CD4-positive, alpha-beta T cell (primary cell): ENCODE results near the gene FAAP20. TPM values are rescaled to one million over a fixed set of nuclear protein-coding genes. Genes with fewer than 3 reads are reported as not detected.
A peak's percentile ranks its signal among the peaks of the same experiment; 100 is the strongest.

Experiments used
- ATAC-seq: fragments of 200-7000 bp; cut with Tn5 transposase; one replicate; pipeline ENCODE4 v1.10.0; 2022; ENCODE audit warnings: mild to moderate bottlenecking; ENCODE audit not compliant: poor library complexity
- CTCF ChIA-PET: fragments of 350-600 bp; sonication (Branson Sonifier 250); formaldehyde crosslinking; loops from one replicate; lab custom pipeline; 2021; ENCODE audit warnings: antibody characterized with exemption, inconsistent platforms; lab: Charles Lee
- POLR2A ChIA-PET: fragments of 350-600 bp; sonication (Branson Sonifier 250); formaldehyde crosslinking; loops from one replicate; lab custom pipeline; 2021; ENCODE audit warnings: antibody characterized with exemption, inconsistent platforms; lab: Charles Lee
- DNase-seq, 14 experiments: peaks; one replicate each; pipeline ENCODE4 v3.0.0-alpha.2; 2013 to 2020; ENCODE audit warnings: mixed read lengths in 2 of 14
- H3K27ac ChIP-seq, 2 donors: one replicate each; pipeline versions ENCODE4 v1.5.1 to v1.7.0; 2013; ENCODE audit warnings: low read length in 2 of 2, low read depth in 1 of 2, mild to moderate bottlenecking in 1 of 2
- H3K27me3 ChIP-seq, 2 experiments: 1 replicate in 1 of 2; 2 replicates in 1 of 2; pipeline versions ENCODE4 v1.6.1 to v1.7.0; 2013; ENCODE audit warnings: low read length in 2 of 2, control low read depth in 1 of 2, mild to moderate bottlenecking in 1 of 2, moderate library complexity in 1 of 2; ENCODE audit not compliant: insufficient read depth in 2 of 2, control insufficient read depth in 1 of 2
- H3K36me3 ChIP-seq: one replicate; pipeline ENCODE4 v1.6.1; 2013; ENCODE audit warnings: low read length, control low read depth; ENCODE audit not compliant: insufficient read depth
- H3K4me1 ChIP-seq: one replicate; pipeline ENCODE4 v1.6.1; 2013; ENCODE audit warnings: low read length, control low read depth; ENCODE audit not compliant: insufficient read depth
- H3K4me3 ChIP-seq: one replicate; pipeline ENCODE4 v1.5.1; 2013; ENCODE audit warnings: mild to moderate bottlenecking, low read length, moderate library complexity
- H3K9me3 ChIP-seq, 2 experiments: 1 replicate in 1 of 2; 2 replicates in 1 of 2; pipeline versions ENCODE4 v1.6.1 to v1.7.0; 2013; ENCODE audit warnings: low read length in 2 of 2, mild to moderate bottlenecking in 2 of 2, control low read depth in 1 of 2, moderate library complexity in 1 of 2; ENCODE audit not compliant: control insufficient read depth in 1 of 2, insufficient read depth in 1 of 2
- H3K27ac Mint-ChIP-seq: one replicate; pipeline ENCODE4 v1.8.0; 2020; ENCODE audit warnings: mixed read lengths
- H3K27me3 Mint-ChIP-seq: one replicate; pipeline ENCODE4 v1.8.0; 2021; ENCODE audit warnings: mixed read lengths
- H3K36me3 Mint-ChIP-seq: one replicate; pipeline ENCODE4 v1.8.0; 2021; ENCODE audit warnings: low read depth, mixed read lengths
- H3K4me1 Mint-ChIP-seq: one replicate; pipeline ENCODE4 v1.8.0; 2021; ENCODE audit warnings: low read depth, mixed read lengths
- H3K4me3 Mint-ChIP-seq: one replicate; pipeline ENCODE4 v1.8.0; 2020; ENCODE audit warnings: mild to moderate bottlenecking, mixed read lengths
- H3K9me3 Mint-ChIP-seq: one replicate; pipeline ENCODE4 v1.8.0; 2020; ENCODE audit warnings: mixed read lengths
- CTCF ChIP-seq: fragments of 200-600 bp; IDR thresholded peaks from one replicate; pipeline ENCODE4 v1.8.0; 2022; ENCODE audit warnings: antibody characterized with exemption, mild to moderate bottlenecking
- intact Hi-C, 2 experiments: fragments of 100-400 bp; cut with DNase I in 1 of 2; cut with micrococcal nuclease in 1 of 2; formaldehyde crosslinking; loops; one replicate each; pipeline versions ENCODE4 v1.15.1 to v1.9.0; 2023 to 2025; cut with DNase I, micrococcal nuclease
- total RNA-seq, 174 experiments: library from RNA in 2 of 174; stranded (reverse) in 2 of 174; gene quantifications; one replicate each; pipeline ENCODE4 v1.2.3 and lab custom pipeline; 2021 to 2026

Gene FAAP20
- total RNA-seq, 2 experiments from 2014 or later: 51.7 to 53.1 TPM

GRCh38 chr1:2240270-2241156, 45.9 kb upstream of the FAAP20 start:
- Histone ChIP-seq H3K9me3 (no peaks in the 10 kb centered on the region), H3K4me1 (peaks cover 92% of the 10 kb centered on the region), H3K27ac (peak overlapping the region in 1 of 2 donors; percentile 48), H3K27me3 (no peaks in the 10 kb centered on the region), H3K36me3 (peaks cover 39% of the 10 kb centered on the region), H3K4me3 (no peak overlapping the region)
- Mint-ChIP-seq H3K27me3 (no peaks in the 10 kb centered on the region), H3K27ac (peak overlapping the region; percentile 88), H3K36me3 (peaks cover 85% of the 10 kb centered on the region), H3K4me1 (peaks cover 88% of the 10 kb centered on the region), H3K4me3 (peak overlapping the region; percentile 84), H3K9me3 (no peaks in the 10 kb centered on the region)
- intact Hi-C loops: no loop called here
- ChIA-PET CTCF (interaction anchor here (0.5 to 2.6 kb wide), 2 partner anchors 60 to 405 kb away, joined by 4 to 6 read pairs; no protein-coding TSS in a partner anchor), POLR2A (interaction anchor here (0.6 to 1.7 kb wide), 9 partner anchors 9 to 75 kb away, joined by 3 to 13 read pairs (median 4); partner anchors contain the start of gene FAAP20)
- ATAC-seq (peak; percentile 24), DNase-seq (peak in 6 of 14 experiments; percentile 34 to 68 (median 50))
- TF ChIP-seq CTCF: no peak

DNA sequence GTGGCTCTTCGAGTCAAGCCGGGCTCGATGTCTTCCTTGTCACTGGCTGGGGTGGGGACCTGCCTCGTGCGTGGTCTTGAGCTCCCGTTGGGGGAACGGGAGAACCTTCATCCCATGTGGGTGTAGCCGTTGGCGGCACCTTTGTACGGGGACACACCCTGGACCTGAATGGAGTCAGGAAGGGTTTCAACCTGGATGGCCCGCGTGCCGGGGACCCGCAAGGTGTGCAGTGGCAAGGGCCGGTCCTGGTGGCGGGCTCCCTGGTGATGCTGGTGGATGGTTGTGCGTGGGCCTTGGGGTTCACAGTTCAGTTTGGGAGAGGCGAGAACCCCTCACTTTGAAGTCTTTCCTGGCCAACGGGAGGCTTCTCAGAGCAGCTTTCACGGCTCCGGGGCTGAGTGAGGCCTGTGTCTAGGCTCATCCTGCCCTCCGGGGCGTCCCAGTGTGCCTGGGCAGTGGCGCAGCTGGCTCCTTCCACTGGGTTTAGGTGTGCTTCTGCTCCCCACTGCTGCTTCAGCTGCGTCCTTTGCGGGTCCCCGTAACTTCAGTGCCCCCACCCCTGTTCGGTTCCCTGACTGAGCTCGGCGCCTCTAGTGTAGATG, 44.9 kb upstream of the FAAP20 start:
- no peak for ATAC-seq
- no peaks in the 10 kb centered on the region for H3K9me3 ChIP-seq
- peak overlapping the region in 1 of 2 donors; percentile 48 for H3K27ac ChIP-seq
- H3K4me3 ChIP-seq: no peak overlapping the region
- Mint-ChIP-seq H3K4me3 (peak overlapping the region; percentile 84), H3K36me3 (peaks cover 80% of the 10 kb centered on the region), H3K4me1 (peaks cover 83% of the 10 kb centered on the region), H3K27ac (peak overlapping the region; percentile 88), H3K9me3 (no peaks in the 10 kb centered on the region), H3K27me3 (peaks cover under 1% of the 10 kb centered on the region)
- POLR2A ChIA-PET: interaction anchor here (0.6 to 3.4 kb wide), 5 partner anchors 10 to 74 kb away, joined by 3 to 28 read pairs (median 4); no protein-coding TSS in a partner anchor
- no peak for TF ChIP-seq CTCF
- intact Hi-C loops: no loop called here
- H3K27me3 ChIP-seq: no peaks in the 10 kb centered on the region
- DNase-seq: peak in 1 of 14 experiments; percentile 29
- H3K36me3 ChIP-seq: peaks cover 39% of the 10 kb centered on the region
- H3K4me1 ChIP-seq: peaks cover 98% of the 10 kb centered on the region
- CTCF ChIA-PET: interaction anchor here (2.6 kb wide), 1 partner anchor 61 kb away, joined by 6 read pairs; no protein-coding TSS in a partner anchor

- H3K27ac ChIP-seq: no peak overlapping the region
- no peaks in the 10 kb centered on the region for H3K9me3 Mint-ChIP-seq
- no peak for ATAC-seq
- peaks cover 99% of the 10 kb centered on the region for H3K4me1 ChIP-seq
- no peak for TF ChIP-seq CTCF
- POLR2A ChIA-PET: interaction anchor here (1.0 to 3.4 kb wide), 3 partner anchors 9 to 75 kb away, joined by 4 to 28 read pairs (median 7); no protein-coding TSS in a partner anchor
- H3K4me1 Mint-ChIP-seq: peaks cover 86% of the 10 kb centered on the region
- no peak for DNase-seq
- H3K9me3 ChIP-seq: no peaks in the 10 kb centered on the region
- no peak overlapping the region for H3K4me3 ChIP-seq
- no peaks in the 10 kb centered on the region for H3K27me3 ChIP-seq
- intact Hi-C loops: no loop called here
- peak overlapping the region; percentile 84 for H3K4me3 Mint-ChIP-seq
- CTCF ChIA-PET: interaction anchor here (2.6 kb wide), 1 partner anchor 62 kb away, joined by 6 read pairs; no protein-coding TSS in a partner anchor
- peaks cover 39% of the 10 kb centered on the region for H3K36me3 ChIP-seq
- peaks cover 82% of the 10 kb centered on the region for H3K36me3 Mint-ChIP-seq
- peak overlapping the region; percentile 88 for H3K27ac Mint-ChIP-seq
- peaks cover 4% of the 10 kb centered on the region for H3K27me3 Mint-ChIP-seq
These were observed 44.4 kb upstream of the FAAP20 start for GRCh38 chr1:2239013-2239370.
